NT2/D1 (cell line): Measurements from ENCODE around the gene SOAT1.

Source experiments
- DNase-seq: peaks from one replicate; pipeline ENCODE4 v3.0.0-alpha.2; 2011; ENCODE audit warnings: low read depth, low spot score
- H3K27me3 ChIP-seq: 2 replicates; pipeline ENCODE4 v1.6.0; 2011; ENCODE audit warnings: mild to moderate bottlenecking; ENCODE audit not compliant: insufficient read length, insufficient read depth
- H3K36me3 ChIP-seq: 2 replicates; pipeline ENCODE4 v1.6.1; 2011; ENCODE audit warnings: mild to moderate bottlenecking, low read length, mixed read lengths; ENCODE audit not compliant: insufficient read depth, insufficient read length
- H3K4me1 ChIP-seq: 2 replicates; pipeline ENCODE4 v1.5.1; 2011; ENCODE audit not compliant: insufficient read depth, insufficient read length
- H3K4me3 ChIP-seq: 2 replicates; pipeline ENCODE4 v1.5.1; 2011; ENCODE audit warnings: low read depth; ENCODE audit not compliant: insufficient read length
- H3K9ac ChIP-seq: 2 replicates; pipeline ENCODE4 v1.6.0; 2011; ENCODE audit warnings: low read depth; ENCODE audit not compliant: insufficient read length
- H3K9me3 ChIP-seq: 2 replicates; pipeline ENCODE4 v1.5.1; 2011; ENCODE audit warnings: mild to moderate bottlenecking, low read length; ENCODE audit not compliant: insufficient read depth
- SUZ12 ChIP-seq: IDR thresholded peaks from 2 replicates; pipeline ENCODE4 v1.6.1; 2011; ENCODE audit not compliant: insufficient read length, insufficient read depth; ENCODE audit errors: extremely low read depth
- YY1 ChIP-seq: IDR thresholded peaks from 2 replicates; pipeline ENCODE4 v1.6.1; 2011; ENCODE audit not compliant: insufficient read length, insufficient read depth
- ZNF274 ChIP-seq: IDR thresholded peaks from 2 replicates; pipeline ENCODE4 v1.6.1; 2011; ENCODE audit warnings: mild to moderate bottlenecking, low read depth, low read length

Gene SOAT1

GRCh38 chr1:179305450-179305849 lies 11.9 kb downstream of the SOAT1 start:
- no peak for DNase-seq
- H3K4me1 ChIP-seq = no peaks in the 10 kb centered on the region
- TF ChIP-seq ZNF274 (no peak), SUZ12 (no peak), YY1 (no peak)
- H3K27me3 ChIP-seq = no peaks in the 10 kb centered on the region
- H3K4me3 ChIP-seq = no peak overlapping the region
- H3K36me3 ChIP-seq = peaks cover 43% of the 10 kb centered on the region
- H3K9ac ChIP-seq = no peak overlapping the region
- H3K9me3 ChIP-seq = no peaks in the 10 kb centered on the region

GRCh38 chr1:179310291-179310690 lies 16.7 kb downstream of the SOAT1 start:
- H3K36me3 ChIP-seq = peaks cover 32% of the 10 kb centered on the region
- H3K4me3 ChIP-seq = no peak overlapping the region
- H3K9ac ChIP-seq = no peak overlapping the region
- TF ChIP-seq ZNF274 = no peak
- TF ChIP-seq SUZ12 = no peak
- TF ChIP-seq YY1 = no peak
- H3K27me3 ChIP-seq = no peaks in the 10 kb centered on the region
- no peaks in the 10 kb centered on the region for H3K9me3 ChIP-seq
- no peak for DNase-seq
- no peaks in the 10 kb centered on the region for H3K4me1 ChIP-seq

- Histone ChIP-seq H3K36me3 (peaks cover 32% of the 10 kb centered on the region), H3K4me3 (no peak overlapping the region), H3K9me3 (no peaks in the 10 kb centered on the region), H3K4me1 (no peaks in the 10 kb centered on the region), H3K9ac (no peak overlapping the region), H3K27me3 (no peaks in the 10 kb centered on the region)
- no peak for DNase-seq
- TF ChIP-seq SUZ12 = no peak
- no peak for TF ChIP-seq YY1
- no peak for TF ChIP-seq ZNF274
Observed at GRCh38 chr1:179310721-179311120, 17.1 kb downstream of the SOAT1 start.

DNA sequence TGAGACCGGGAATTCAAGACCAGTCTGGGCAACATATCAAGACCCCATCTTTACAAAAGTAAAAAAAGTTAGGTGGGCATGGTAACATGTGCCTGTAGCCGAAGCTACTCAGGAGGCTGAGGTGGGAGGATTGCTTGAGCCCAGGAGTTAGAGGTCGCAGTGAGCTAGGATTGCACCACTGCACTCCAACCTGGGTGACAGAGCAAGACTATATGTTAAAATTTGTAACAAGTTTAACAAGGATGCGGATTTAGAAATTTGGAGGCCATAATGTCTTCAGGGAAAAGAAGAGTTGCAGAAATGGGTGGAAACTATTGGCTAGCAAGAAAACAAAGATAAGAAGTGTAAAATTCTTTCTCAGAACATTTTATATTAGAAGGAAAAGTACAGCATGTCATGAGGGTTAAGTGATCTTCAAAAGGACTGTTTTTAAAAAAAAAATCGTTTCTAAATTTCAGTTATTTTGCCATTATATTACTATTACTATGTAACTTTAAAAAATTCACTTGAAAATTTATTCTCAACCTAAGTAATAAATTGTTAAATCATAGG lies 17.6 kb downstream of the SOAT1 start:
- H3K9ac ChIP-seq = no peak overlapping the region
- H3K36me3 ChIP-seq = peaks cover 36% of the 10 kb centered on the region
- H3K9me3 ChIP-seq = no peaks in the 10 kb centered on the region
- no peaks in the 10 kb centered on the region for H3K27me3 ChIP-seq
- no peak overlapping the region for H3K4me3 ChIP-seq
- no peak for DNase-seq
- H3K4me1 ChIP-seq = no peaks in the 10 kb centered on the region
- no peak for TF ChIP-seq ZNF274
- TF ChIP-seq YY1 = no peak
- TF ChIP-seq SUZ12 = no peak

- Histone ChIP-seq H3K9me3 (no peaks in the 10 kb centered on the region), H3K27me3 (no peaks in the 10 kb centered on the region), H3K4me3 (no peak overlapping the region), H3K9ac (no peak overlapping the region), H3K36me3 (peaks cover 30% of the 10 kb centered on the region), H3K4me1 (no peaks in the 10 kb centered on the region)
- TF ChIP-seq ZNF274 = no peak
- no peak for TF ChIP-seq SUZ12
- no peak for TF ChIP-seq YY1
- DNase-seq = no peak
Observed at GRCh38 chr1:179313004-179313403, 19.4 kb downstream of the SOAT1 start.

DNA sequence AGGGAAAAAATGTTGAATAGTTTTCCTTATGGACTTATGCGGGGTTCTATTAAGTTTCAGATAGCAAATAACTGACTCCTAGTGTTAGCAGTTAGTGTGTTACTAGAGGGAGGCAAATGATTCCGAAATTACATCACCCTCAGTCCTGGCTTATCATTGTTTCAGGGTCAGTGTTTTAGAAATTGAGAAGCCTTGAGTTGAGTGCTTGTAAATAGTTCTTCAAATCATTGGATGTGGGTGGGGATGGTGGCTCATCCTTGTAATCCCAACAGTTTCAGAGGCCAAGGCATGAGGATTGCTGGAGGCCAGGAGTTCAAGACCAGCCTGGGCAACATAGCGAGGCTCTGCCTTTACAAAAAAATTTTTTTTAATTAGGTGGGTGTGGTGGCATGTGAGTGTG lies 21.3 kb downstream of the SOAT1 start:
- Histone ChIP-seq H3K27me3 (no peaks in the 10 kb centered on the region), H3K9ac (no peak overlapping the region)

GRCh38 chr1:179318491-179318890 lies 24.9 kb downstream of the SOAT1 start:
- Histone ChIP-seq H3K27me3 (no peaks in the 10 kb centered on the region), H3K4me3 (no peak overlapping the region), H3K4me1 (no peaks in the 10 kb centered on the region), H3K36me3 (peaks cover 23% of the 10 kb centered on the region), H3K9me3 (no peaks in the 10 kb centered on the region), H3K9ac (no peak overlapping the region)
- no peak for DNase-seq
- TF ChIP-seq SUZ12 (no peak), YY1 (no peak), ZNF274 (no peak)

More for the DNA sequence above, 21.3 kb downstream of the SOAT1 start:
- no peak for DNase-seq
- Histone ChIP-seq H3K9me3 (no peaks in the 10 kb centered on the region), H3K4me3 (no peak overlapping the region), H3K4me1 (no peaks in the 10 kb centered on the region), H3K36me3 (peaks cover 27% of the 10 kb centered on the region)
- TF ChIP-seq ZNF274 = no peak
- TF ChIP-seq SUZ12 = no peak
- TF ChIP-seq YY1 = no peak
